Measurements from ENCODE around the gene CHCT1.

DNA sequence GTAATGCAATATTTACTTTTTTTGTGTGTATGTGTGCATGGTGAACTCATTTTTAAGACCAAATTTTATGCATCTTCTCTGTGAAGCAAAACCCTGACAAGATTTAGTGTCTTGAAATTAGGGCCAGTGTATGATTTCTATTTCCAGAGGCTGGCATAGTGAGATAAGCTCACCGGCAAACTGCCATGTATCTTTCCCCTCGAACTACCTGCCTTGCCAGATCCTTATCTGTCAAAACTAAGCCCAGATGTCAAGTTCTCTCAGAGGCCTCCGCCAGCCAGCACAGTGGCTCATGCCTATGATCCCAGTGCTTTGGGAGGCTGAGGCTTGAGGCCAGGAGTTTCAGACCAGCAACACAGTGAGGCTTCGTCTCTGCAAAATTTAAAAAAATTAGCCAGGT, 40.3 kb upstream of the CHCT1 start:
- TF ChIP-seq EZH2 (IDR thresholded peaks at IDR 0.05) (no peak), POLR2AphosphoS5 (IDR thresholded peaks at IDR 0.05; ENCODE audit: borderline replicate concordance, low read depth, low read length) (no peak), FOXP2 (optimal IDR thresholded peaks at IDR 0.05; ENCODE audit: control extremely low read depth, extremely low read length, insufficient read depth) (no peak)

Data from SK-N-MC (cell line).